HG03521 (cell line): ENCODE results near the gene KIAA1191.
"Not testable (repeated sequence)": the region's sequence is repeated elsewhere in the genome, so short reads cannot be mapped to it uniquely, and the experiment has no call there.

ENCODE experiments used
- ATAC-seq: cut with Tn5 transposase; IDR thresholded peaks from one replicate; pipeline ENCODE4 v1.9.1; 2021; ENCODE audit warnings: mild to moderate bottlenecking, moderate library complexity; ENCODE audit not compliant: unreplicated experiment

The KIAA1191 gene

GRCh38 chr5:176319827-176320554, 41.6 kb downstream of the KIAA1191 start:
- ATAC-seq: no peak

- no peak for ATAC-seq
These were observed 43.8 kb downstream of the KIAA1191 start for GRCh38 chr5:176317534-176318374.

- not testable (repeated sequence) for ATAC-seq
These were observed 56.2 kb downstream of the KIAA1191 start for GRCh38 chr5:176305356-176305755.
